Left lung (tissue), 10 donors: Measurements from ENCODE around the gene MRTFB. TPM values are rescaled to one million over a fixed set of nuclear protein-coding genes. Genes with fewer than 3 reads are reported as not detected.
A peak's percentile ranks its signal among the peaks of the same experiment; 100 is the strongest.

Source experiments
- ATAC-seq: fragments of 200-7000 bp; cut with Tn5 transposase; one replicate; pipeline ENCODE4 v1.9.1; 2020; ENCODE audit warnings: moderate library complexity
- DNase-seq, 4 donors: peaks; one replicate each; pipeline ENCODE4 v3.0.0-alpha.2; 2013 to 2020
- H3K27ac ChIP-seq, 2 donors: fragments of 200-600 bp; sonication (generic) in 1 of 2; one replicate each; pipeline versions ENCODE4 v1.5.0 to v1.8.0; 2020 to 2021
- H3K27me3 ChIP-seq, 2 donors: fragments of 200-600 bp; sonication (generic) in 1 of 2; one replicate each; pipeline versions ENCODE4 v1.5.0 to v1.8.0; 2020 to 2021
- H3K36me3 ChIP-seq, 2 donors: fragments of 200-600 bp; sonication (generic) in 1 of 2; one replicate each; pipeline versions ENCODE4 v1.5.0 to v1.8.0; 2020 to 2021
- H3K4me1 ChIP-seq, 2 donors: fragments of 200-600 bp; one replicate each; pipeline ENCODE4 v1.8.0; 2021
- H3K4me3 ChIP-seq, 2 donors: fragments of 200-600 bp; sonication (generic) in 1 of 2; one replicate each; pipeline versions ENCODE4 v1.5.0 to v1.8.0; 2020 to 2021; ENCODE audit warnings: mild to moderate bottlenecking in 1 of 2
- H3K9me3 ChIP-seq, 2 donors: fragments of 200-600 bp; sonication (generic) in 1 of 2; one replicate each; pipeline versions ENCODE4 v1.5.0 to v1.8.0; 2020 to 2021
- CTCF ChIP-seq, 2 donors: fragments of 200-600 bp; sonication (generic) in 1 of 2; IDR thresholded peaks; one replicate each; pipeline versions ENCODE4 v1.5.0 to v1.8.0; 2021; ENCODE audit warnings: antibody characterized with exemption in 2 of 2
- intact Hi-C, 2 donors: fragments of 100-400 bp; cut with DNase I; formaldehyde crosslinking; loops; one replicate each; pipeline versions ENCODE4 v1.11.2 to v1.14.2; 2022
- polyA plus RNA-seq, 6 donors: library from polyadenylated mRNA; unstranded; fragments of 120-200 nt; gene quantifications; one replicate each; pipeline ENCODE4 v1.2.1, GENCODE V29; 2013; ENCODE audit not compliant: insufficient read length in 6 of 6
- total RNA-seq, 2 donors: library from RNA; stranded (reverse); fragmentation: NEBNext Ultra II Directional; extraction: Animal tissue kit (Norgen Biotek cat#: 25700); gene quantifications; one replicate each; pipeline ENCODE4 v1.2.1, GENCODE V29; 2021
- donor health status: DM: no; HTN: yes; CAD: no.
- donor health status: DM: no; HTN: no; CAD: no.

Gene MRTFB
- total and polyA plus RNA-seq, 8 donors, result 34.4 to 48.9 (median 36.7) TPM

GRCh38 chr16:14202697-14203096 is 131.6 kb downstream of the MRTFB start:
- peak in 1 of 2 donors; percentile 27 for TF ChIP-seq CTCF (IDR thresholded peaks at IDR 0.05)
- Histone ChIP-seq H3K27me3 (no peaks in the 10 kb centered on the region), H3K4me1 (peaks cover 6 to 20% of the 10 kb centered on the region in 2 donors), H3K4me3 (no peak overlapping the region), H3K9me3 (no peaks in the 10 kb centered on the region), H3K36me3 (no peaks in the 10 kb centered on the region), H3K27ac (peak overlapping the region; percentile 33 to 50)
- ATAC-seq (peak; percentile 45), DNase-seq (peak in 1 of 4 donors; percentile 15)
- intact Hi-C loops, result no loop called here

GRCh38 chr16:14203166-14203565 is 132.0 kb downstream of the MRTFB start:
- Histone ChIP-seq H3K4me3 (no peak overlapping the region), H3K27ac (peak overlapping the region; percentile 25 to 50), H3K9me3 (no peaks in the 10 kb centered on the region), H3K4me1 (peaks cover 6 to 17% of the 10 kb centered on the region in 2 donors), H3K36me3 (no peaks in the 10 kb centered on the region), H3K27me3 (no peaks in the 10 kb centered on the region)
- ATAC-seq (no peak), DNase-seq (peak in 2 of 4 donors; percentile 31 to 49)
- intact Hi-C loops, result no loop called here
- no peak for TF ChIP-seq CTCF (IDR thresholded peaks at IDR 0.05)

- intact Hi-C loops, result no loop called here
- DNase-seq (no peak), ATAC-seq (no peak)
- no peaks in the 10 kb centered on the region for H3K9me3 ChIP-seq
- no peaks in the 10 kb centered on the region for H3K27me3 ChIP-seq
- peaks cover 6 to 14% of the 10 kb centered on the region in 2 donors for H3K4me1 ChIP-seq
- no peaks in the 10 kb centered on the region for H3K36me3 ChIP-seq
- TF ChIP-seq CTCF (IDR thresholded peaks at IDR 0.05), result no peak
- H3K4me3 ChIP-seq, result no peak overlapping the region
- no peak overlapping the region for H3K27ac ChIP-seq
Observed at GRCh38 chr16:14205666-14206065, 134.5 kb downstream of the MRTFB start.

GRCh38 chr16:14211856-14212543 is 140.9 kb downstream of the MRTFB start:
- ATAC-seq (no peak), DNase-seq (no peak)
- no peak overlapping the region for H3K4me3 ChIP-seq
- intact Hi-C loops, result no loop called here
- H3K9me3 ChIP-seq, result no peaks in the 10 kb centered on the region
- peaks cover 0 to 6% of the 10 kb centered on the region in 2 donors for H3K36me3 ChIP-seq
- no peaks in the 10 kb centered on the region for H3K4me1 ChIP-seq
- H3K27me3 ChIP-seq, result no peaks in the 10 kb centered on the region
- no peak for TF ChIP-seq CTCF (IDR thresholded peaks at IDR 0.05)
- H3K27ac ChIP-seq, result no peak overlapping the region

- no peak for ATAC-seq
- DNase-seq, result no peak
- H3K36me3 ChIP-seq, result peaks cover 0 to 13% of the 10 kb centered on the region in 2 donors
- no peak overlapping the region for H3K27ac ChIP-seq
- no peak overlapping the region for H3K4me3 ChIP-seq
- H3K4me1 ChIP-seq, result no peaks in the 10 kb centered on the region
- intact Hi-C loops, result no loop called here
- no peaks in the 10 kb centered on the region for H3K9me3 ChIP-seq
- H3K27me3 ChIP-seq, result no peaks in the 10 kb centered on the region
- TF ChIP-seq CTCF (IDR thresholded peaks at IDR 0.05), result no peak
Observed at GRCh38 chr16:14215941-14216340, 144.8 kb downstream of the MRTFB start.
